A673 (cell line): Measurements from ENCODE around the gene HSPB2.

ENCODE experiments used
- EZH2 ChIP-seq: fragments of 200-600 bp; sonication (generic); IDR thresholded peaks from 2 replicates; pipeline ENCODE4 v1.6.1; 2017; ENCODE audit warnings: borderline replicate concordance, low read depth, mild to moderate bottlenecking, mixed read lengths, antibody characterized with exemption, low read length; ENCODE audit not compliant: poor library complexity, severe bottlenecking
- TF ChIP-seq, protein P1 (sequence below): fragments of 300-800, 200-600 bp; sonication (generic); conservative IDR thresholded peaks from 2 replicates; pipeline ENCODE4 v1.5.1; 2017; ENCODE audit warnings: low read depth, mild to moderate bottlenecking, antibody characterized with exemption, low read length, moderate library complexity, mixed read lengths

DNA sequence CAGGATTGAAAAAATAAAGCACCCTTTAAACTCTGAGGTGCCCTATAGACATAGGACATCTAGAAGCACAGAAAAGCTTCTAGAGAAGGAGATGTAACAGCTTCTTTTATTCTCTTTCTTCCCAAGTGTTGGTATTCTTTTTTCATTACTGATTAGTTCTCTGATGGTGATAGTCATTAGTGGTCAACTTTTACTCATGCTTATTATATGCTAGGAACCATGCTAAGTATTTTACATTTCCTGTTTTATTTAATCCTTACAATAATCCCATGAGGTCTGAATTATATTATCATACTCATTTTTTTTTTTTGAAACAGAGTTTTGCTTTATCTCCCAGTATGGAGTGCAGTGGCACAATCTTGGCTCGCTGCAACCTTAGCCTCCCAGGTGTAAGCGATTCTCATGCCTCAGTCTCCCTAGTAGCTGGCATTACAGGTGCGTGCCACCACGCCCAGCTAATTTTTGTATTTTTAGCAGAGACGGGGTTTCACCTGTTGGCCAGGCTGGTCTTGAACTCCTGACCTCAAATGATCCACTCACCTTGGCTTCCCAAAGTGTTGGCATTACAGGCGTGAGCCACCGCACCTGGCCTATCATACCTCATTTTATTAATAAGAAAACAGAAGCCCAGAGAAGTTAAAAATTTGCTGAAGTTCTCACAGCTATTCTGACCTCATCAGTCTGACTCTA lies 9.2 kb downstream of the HSPB2 start:
- TF ChIP-seq, protein P1, sequence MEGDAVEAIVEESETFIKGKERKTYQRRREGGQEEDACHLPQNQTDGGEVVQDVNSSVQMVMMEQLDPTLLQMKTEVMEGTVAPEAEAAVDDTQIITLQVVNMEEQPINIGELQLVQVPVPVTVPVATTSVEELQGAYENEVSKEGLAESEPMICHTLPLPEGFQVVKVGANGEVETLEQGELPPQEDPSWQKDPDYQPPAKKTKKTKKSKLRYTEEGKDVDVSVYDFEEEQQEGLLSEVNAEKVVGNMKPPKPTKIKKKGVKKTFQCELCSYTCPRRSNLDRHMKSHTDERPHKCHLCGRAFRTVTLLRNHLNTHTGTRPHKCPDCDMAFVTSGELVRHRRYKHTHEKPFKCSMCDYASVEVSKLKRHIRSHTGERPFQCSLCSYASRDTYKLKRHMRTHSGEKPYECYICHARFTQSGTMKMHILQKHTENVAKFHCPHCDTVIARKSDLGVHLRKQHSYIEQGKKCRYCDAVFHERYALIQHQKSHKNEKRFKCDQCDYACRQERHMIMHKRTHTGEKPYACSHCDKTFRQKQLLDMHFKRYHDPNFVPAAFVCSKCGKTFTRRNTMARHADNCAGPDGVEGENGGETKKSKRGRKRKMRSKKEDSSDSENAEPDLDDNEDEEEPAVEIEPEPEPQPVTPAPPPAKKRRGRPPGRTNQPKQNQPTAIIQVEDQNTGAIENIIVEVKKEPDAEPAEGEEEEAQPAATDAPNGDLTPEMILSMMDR = no peak
- TF ChIP-seq EZH2 = no peak
